ENCODE results near the gene GALNTL6.

- TF ChIP-seq EP300 (IDR thresholded peaks at IDR 0.05): no peak
- no peak for TF ChIP-seq CTCF (IDR thresholded peaks at IDR 0.05)
- no peak for TF ChIP-seq POLR2A (IDR thresholded peaks at IDR 0.05)
- TF ChIP-seq POLR2AphosphoS5 (IDR thresholded peaks at IDR 0.05): no peak
Measured at GRCh38 chr4:172411149-172411548, 597.9 kb downstream of the GALNTL6 start.

Data from suprapubic skin (tissue), 4 donors.